ENCODE data around the gene NAV2. TPM values are rescaled to one million over a fixed set of nuclear protein-coding genes. Genes with fewer than 3 reads are reported as not detected.

The NAV2 gene
- total RNA-seq, 3 donors from 2014 or later = 21.9 to 65.9 (median 30.9) TPM

DNA sequence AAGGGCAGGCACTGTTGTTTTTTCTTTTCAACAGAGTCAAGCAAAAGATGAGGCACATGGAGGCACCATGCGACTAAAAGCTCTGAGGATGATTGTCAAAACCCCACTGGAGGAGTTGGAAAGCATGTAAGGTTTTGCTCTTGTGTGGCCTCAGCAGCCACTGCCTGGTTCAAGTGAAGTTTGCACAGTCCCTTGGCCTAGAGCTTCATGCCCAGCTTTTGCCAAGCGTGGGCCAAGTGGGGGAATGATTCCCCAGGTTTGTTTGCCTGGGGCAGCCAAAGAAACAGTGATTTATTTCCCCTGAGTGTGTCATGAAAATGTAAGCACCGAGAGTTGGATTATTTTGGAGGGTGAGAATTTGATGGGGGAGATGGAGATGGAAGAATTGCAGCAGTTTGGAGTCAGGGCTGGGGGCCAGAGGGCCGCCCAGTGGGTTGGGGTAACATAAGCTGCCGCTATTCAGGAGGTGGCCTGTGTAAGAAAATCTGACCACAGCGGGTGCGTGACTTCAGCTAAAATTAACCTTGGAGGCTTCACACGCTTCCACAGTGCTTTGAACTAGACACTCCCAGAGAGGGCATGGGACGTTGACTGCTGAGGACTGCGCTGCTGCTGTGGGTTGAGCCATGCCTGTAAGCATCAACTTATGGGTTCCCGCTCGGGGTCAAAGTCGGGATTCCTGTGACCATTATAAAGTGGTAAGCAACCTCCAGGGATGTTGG, 100.7 kb downstream of the NAV2 start:
- ATAC-seq = no peak
- H3K4me1 ChIP-seq (ENCODE audit: low read depth) = no peaks in the 10 kb centered on the region
- no peak overlapping the region for H3K4me3 ChIP-seq
- intact Hi-C loops (cut with DNase I, micrococcal nuclease) = no loop called here
- no peak for TF ChIP-seq CTCF (IDR thresholded peaks at IDR 0.05)
- DNase-seq = no peak
- H3K36me3 ChIP-seq (ENCODE audit: low read depth) = no peaks in the 10 kb centered on the region
- no peaks in the 10 kb centered on the region for H3K9me3 ChIP-seq

DNA sequence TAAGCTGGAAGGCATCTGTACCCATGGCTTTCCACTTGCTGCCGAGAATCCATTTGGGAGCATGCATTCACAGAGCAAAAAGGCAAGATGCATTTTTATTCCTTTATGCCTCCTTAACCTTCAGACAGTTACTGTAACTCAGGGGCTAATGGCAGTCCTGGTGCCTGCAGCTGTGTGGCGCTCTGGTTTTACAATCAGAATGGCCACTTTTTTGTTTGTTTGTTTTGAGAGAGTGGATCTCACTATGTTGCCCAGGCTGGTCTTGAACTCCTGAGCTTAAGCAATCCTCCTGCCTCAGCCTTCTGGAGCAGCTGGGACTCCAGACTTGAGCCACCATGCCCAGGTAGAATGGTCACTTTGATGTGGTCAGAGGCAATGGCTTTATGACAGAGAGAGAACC, 101.8 kb downstream of the NAV2 start:
- ATAC-seq (no peak), DNase-seq (no peak)
- TF ChIP-seq CTCF (IDR thresholded peaks at IDR 0.05) = no peak
- Histone ChIP-seq H3K9me3 (no peaks in the 10 kb centered on the region), H3K4me1 (ENCODE audit: low read depth) (no peaks in the 10 kb centered on the region), H3K4me3 (no peak overlapping the region), H3K36me3 (ENCODE audit: low read depth) (no peaks in the 10 kb centered on the region)
- intact Hi-C loops (cut with DNase I, micrococcal nuclease) = no loop called here

DNA sequence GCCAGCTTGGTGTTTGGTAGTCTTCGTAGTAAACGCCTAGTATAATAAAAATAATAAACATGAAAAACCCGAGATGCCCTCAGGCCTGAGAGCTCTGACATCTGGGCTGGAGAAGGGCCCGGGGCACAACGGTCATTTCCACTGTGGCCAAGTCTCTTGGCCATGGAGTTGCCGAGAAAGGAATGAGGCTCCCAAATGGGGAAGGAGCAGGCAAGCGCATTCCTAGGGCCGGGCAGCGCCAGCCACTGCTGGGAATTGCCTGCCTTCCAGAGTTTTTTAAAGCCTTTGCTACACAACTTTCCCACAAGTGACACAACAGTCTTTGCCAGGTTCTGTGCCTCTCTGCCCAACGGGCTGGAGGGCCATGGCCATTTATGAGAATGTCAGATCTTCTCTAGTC, 103.4 kb downstream of the NAV2 start:
- H3K9me3 ChIP-seq = no peaks in the 10 kb centered on the region

GRCh38 chr11:19816817-19817216, 104.2 kb downstream of the NAV2 start:
- Histone ChIP-seq H3K9me3 (no peaks in the 10 kb centered on the region), H3K4me3 (no peak overlapping the region), H3K4me1 (ENCODE audit: low read depth) (no peaks in the 10 kb centered on the region), H3K36me3 (ENCODE audit: low read depth) (no peaks in the 10 kb centered on the region)
- ATAC-seq (no peak), DNase-seq (no peak)
- intact Hi-C loops (cut with DNase I, micrococcal nuclease) = no loop called here
- TF ChIP-seq CTCF (IDR thresholded peaks at IDR 0.05) = no peak

More for the DNA sequence above, 103.4 kb downstream of the NAV2 start:
- Histone ChIP-seq H3K36me3 (ENCODE audit: low read depth) (no peaks in the 10 kb centered on the region), H3K4me1 (ENCODE audit: low read depth) (no peaks in the 10 kb centered on the region), H3K4me3 (no peak overlapping the region)
- intact Hi-C loops (cut with DNase I, micrococcal nuclease) = no loop called here
- TF ChIP-seq CTCF (IDR thresholded peaks at IDR 0.05) = no peak
- ATAC-seq (no peak), DNase-seq (no peak)

DNA sequence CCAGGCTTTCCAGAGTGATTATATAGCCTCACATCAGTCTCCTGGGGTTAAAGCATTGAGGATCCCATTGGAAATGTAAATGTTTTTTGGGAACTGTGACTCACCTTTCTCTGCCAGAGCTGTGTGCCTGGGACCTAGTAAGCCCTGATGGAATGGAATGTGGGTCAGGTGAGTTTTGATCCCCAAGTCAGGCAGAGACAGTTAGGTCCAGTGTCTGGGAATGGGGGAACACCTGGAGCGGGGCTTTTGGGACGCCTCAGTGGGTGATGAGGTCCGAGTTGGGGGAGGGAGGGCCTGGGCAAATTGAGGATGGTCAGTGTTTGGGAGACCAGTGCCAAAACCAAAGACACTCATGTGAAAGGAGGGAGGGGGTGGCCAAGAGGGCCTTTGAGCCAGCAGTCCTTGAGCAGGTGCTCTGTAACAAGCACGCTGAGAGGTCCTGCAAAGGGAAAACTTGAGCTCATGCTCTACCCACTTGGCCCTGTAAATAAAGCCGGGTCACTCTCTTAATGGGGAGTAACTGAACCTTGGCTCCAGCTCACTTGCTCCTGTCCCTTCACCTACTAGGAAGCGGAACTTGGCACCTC, 104.7 kb downstream of the NAV2 start:
- Histone ChIP-seq H3K4me3 (no peak overlapping the region), H3K9me3 (no peaks in the 10 kb centered on the region), H3K36me3 (ENCODE audit: low read depth) (no peaks in the 10 kb centered on the region), H3K4me1 (ENCODE audit: low read depth) (no peaks in the 10 kb centered on the region)
- ATAC-seq (no peak), DNase-seq (no peak)
- intact Hi-C loops (cut with DNase I, micrococcal nuclease) = no loop called here
- no peak for TF ChIP-seq CTCF (IDR thresholded peaks at IDR 0.05)

Measured in mucosa of descending colon (tissue), 3 donors.